ENCODE measurements around the gene SERF2. TPM values are rescaled to one million over a fixed set of nuclear protein-coding genes. Genes with fewer than 3 reads are reported as not detected.

Gene SERF2
- total RNA-seq, 4 donors from 2014 or later: 486 to 741 (median 626) TPM

GRCh38 chr15:43789409-43789808 lies 2.7 kb upstream of the SERF2 start:
- DNase-seq (ENCODE audit: low spot score in 2 of 2): no peak
- TF ChIP-seq CTCF (IDR thresholded peaks at IDR 0.05) (no peak), POLR2A (IDR thresholded peaks at IDR 0.05) (no peak)
- WGBS, 2 donors: 93 to 95% methylated on average over 3 of the region's 3 CpGs
- intact Hi-C loops (cut with DNase I; ENCODE audit: low total_unique reads): no loop called here
- no peak overlapping the region for H3K4me3 ChIP-seq (ENCODE audit: low read depth, poor library complexity, severe bottlenecking)

- 0 to 1% methylated on average over 33 of the region's 33 CpGs for WGBS, 2 donors
- intact Hi-C loops (cut with DNase I; ENCODE audit: low total_unique reads): no loop called here
- DNase-seq (ENCODE audit: low spot score in 2 of 2): peak in 1 of 2 donors; percentile 30
- TF ChIP-seq CTCF (IDR thresholded peaks at IDR 0.05): no peak
- no peak for TF ChIP-seq POLR2A (IDR thresholded peaks at IDR 0.05)
- H3K4me3 ChIP-seq (ENCODE audit: low read depth, poor library complexity, severe bottlenecking): peak overlapping the region; percentile 95
Observed at GRCh38 chr15:43792761-43793476, 799 bp downstream of the SERF2 start.

GRCh38 chr15:43793647-43794046 lies 1.5 kb downstream of the SERF2 start:
- no peak overlapping the region for H3K4me3 ChIP-seq (ENCODE audit: low read depth, poor library complexity, severe bottlenecking)
- TF ChIP-seq POLR2A (IDR thresholded peaks at IDR 0.05) (no peak), CTCF (IDR thresholded peaks at IDR 0.05) (no peak)
- 73 to 76% methylated on average over 10 of the region's 10 CpGs for WGBS, 2 donors
- intact Hi-C loops (cut with DNase I; ENCODE audit: low total_unique reads): no loop called here
- no peak for DNase-seq (ENCODE audit: low spot score in 2 of 2)

- intact Hi-C loops (cut with DNase I; ENCODE audit: low total_unique reads): no loop called here
- H3K4me3 ChIP-seq (ENCODE audit: low read depth, poor library complexity, severe bottlenecking): no peak overlapping the region
- TF ChIP-seq POLR2A (IDR thresholded peaks at IDR 0.05): no peak
- no peak for TF ChIP-seq CTCF (IDR thresholded peaks at IDR 0.05)
- DNase-seq (ENCODE audit: low spot score in 2 of 2): no peak
- 80 to 82% methylated on average over 9 of the region's 9 CpGs for WGBS, 2 donors
Observed at GRCh38 chr15:43794269-43795037, 2.3 kb downstream of the SERF2 start.

- 84 to 96% methylated on average over 2 of the region's 2 CpGs for WGBS, 2 donors
- DNase-seq (ENCODE audit: low spot score in 2 of 2): no peak
- TF ChIP-seq CTCF (IDR thresholded peaks at IDR 0.05): no peak
- no peak for TF ChIP-seq POLR2A (IDR thresholded peaks at IDR 0.05)
Observed at GRCh38 chr15:43795197-43795596, 3.1 kb downstream of the SERF2 start.

More at GRCh38 chr15:43795197-43795596, 3.1 kb downstream of the SERF2 start:
- H3K4me3 ChIP-seq (ENCODE audit: low read depth, poor library complexity, severe bottlenecking): no peak overlapping the region
- intact Hi-C loops (cut with DNase I; ENCODE audit: low total_unique reads): no loop called here

Data from lower leg skin (tissue), 4 donors.